ENCODE results near the gene CATSPERZ.

Gene CATSPERZ

DNA sequence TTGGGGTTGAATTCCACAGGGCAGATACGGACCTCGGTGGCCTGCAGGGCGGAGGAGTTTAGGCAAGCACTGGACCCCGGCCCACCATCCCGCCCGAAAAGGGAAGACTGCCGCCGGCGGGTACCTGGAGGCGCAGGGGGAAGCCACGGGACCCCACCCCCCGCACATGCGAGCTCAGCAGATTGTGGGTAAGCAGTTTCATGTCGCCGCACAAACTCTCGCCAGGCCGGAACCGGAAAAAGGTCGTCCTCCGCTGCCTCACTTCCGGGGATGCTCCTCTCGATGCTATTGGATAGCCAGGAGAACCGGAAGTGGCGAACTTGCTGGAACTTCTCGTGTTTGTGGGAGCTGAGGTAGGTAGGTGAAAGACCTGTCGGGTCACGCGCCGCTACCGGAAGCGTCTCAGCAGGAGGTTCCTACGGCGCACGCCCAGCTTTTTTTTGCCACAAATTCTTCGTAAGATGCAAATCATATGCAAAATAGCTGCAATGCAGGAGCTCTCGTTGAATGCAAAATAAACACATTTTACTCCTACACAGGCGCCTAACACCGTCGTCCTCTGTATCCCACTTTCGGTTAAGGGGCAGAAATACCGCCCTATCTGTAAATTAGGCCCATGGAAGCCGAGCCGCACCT lies 17.3 kb downstream of the CATSPERZ start, which contains the start of gene TRMT112:
TRMT112 (minus strand) TSS at position 235 of the 636 bp plus-strand sequence; CDS start at position 202, 33 bp downstream.
- TF ChIP-seq SPI1 (IDR thresholded peaks at IDR 0.05; ENCODE audit: borderline replicate concordance, low read depth) (peak; percentile 48; the same call in 1 of the 2 replicates), GABPA (IDR thresholded peaks at IDR 0.05; ENCODE audit: low read depth) (peak; percentile 97), POLR2AphosphoS5 (IDR thresholded peaks at IDR 0.05; ENCODE audit: low read depth) (peak; percentile 86)
- TF ChIP-seq, protein P1, sequence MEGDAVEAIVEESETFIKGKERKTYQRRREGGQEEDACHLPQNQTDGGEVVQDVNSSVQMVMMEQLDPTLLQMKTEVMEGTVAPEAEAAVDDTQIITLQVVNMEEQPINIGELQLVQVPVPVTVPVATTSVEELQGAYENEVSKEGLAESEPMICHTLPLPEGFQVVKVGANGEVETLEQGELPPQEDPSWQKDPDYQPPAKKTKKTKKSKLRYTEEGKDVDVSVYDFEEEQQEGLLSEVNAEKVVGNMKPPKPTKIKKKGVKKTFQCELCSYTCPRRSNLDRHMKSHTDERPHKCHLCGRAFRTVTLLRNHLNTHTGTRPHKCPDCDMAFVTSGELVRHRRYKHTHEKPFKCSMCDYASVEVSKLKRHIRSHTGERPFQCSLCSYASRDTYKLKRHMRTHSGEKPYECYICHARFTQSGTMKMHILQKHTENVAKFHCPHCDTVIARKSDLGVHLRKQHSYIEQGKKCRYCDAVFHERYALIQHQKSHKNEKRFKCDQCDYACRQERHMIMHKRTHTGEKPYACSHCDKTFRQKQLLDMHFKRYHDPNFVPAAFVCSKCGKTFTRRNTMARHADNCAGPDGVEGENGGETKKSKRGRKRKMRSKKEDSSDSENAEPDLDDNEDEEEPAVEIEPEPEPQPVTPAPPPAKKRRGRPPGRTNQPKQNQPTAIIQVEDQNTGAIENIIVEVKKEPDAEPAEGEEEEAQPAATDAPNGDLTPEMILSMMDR (IDR thresholded peaks at IDR 0.05; ENCODE audit: insufficient read depth, low read length), result no peak
- TF ChIP-seq, protein P2, sequence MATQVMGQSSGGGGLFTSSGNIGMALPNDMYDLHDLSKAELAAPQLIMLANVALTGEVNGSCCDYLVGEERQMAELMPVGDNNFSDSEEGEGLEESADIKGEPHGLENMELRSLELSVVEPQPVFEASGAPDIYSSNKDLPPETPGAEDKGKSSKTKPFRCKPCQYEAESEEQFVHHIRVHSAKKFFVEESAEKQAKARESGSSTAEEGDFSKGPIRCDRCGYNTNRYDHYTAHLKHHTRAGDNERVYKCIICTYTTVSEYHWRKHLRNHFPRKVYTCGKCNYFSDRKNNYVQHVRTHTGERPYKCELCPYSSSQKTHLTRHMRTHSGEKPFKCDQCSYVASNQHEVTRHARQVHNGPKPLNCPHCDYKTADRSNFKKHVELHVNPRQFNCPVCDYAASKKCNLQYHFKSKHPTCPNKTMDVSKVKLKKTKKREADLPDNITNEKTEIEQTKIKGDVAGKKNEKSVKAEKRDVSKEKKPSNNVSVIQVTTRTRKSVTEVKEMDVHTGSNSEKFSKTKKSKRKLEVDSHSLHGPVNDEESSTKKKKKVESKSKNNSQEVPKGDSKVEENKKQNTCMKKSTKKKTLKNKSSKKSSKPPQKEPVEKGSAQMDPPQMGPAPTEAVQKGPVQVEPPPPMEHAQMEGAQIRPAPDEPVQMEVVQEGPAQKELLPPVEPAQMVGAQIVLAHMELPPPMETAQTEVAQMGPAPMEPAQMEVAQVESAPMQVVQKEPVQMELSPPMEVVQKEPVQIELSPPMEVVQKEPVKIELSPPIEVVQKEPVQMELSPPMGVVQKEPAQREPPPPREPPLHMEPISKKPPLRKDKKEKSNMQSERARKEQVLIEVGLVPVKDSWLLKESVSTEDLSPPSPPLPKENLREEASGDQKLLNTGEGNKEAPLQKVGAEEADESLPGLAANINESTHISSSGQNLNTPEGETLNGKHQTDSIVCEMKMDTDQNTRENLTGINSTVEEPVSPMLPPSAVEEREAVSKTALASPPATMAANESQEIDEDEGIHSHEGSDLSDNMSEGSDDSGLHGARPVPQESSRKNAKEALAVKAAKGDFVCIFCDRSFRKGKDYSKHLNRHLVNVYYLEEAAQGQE (IDR thresholded peaks at IDR 0.05; ENCODE audit: insufficient replicate concordance, low read depth), result no peak
- Histone ChIP-seq H3K27me3 (ENCODE audit: insufficient read depth, poor library complexity, severe bottlenecking) (no peaks in the 10 kb centered on the region), H3K4me3 (replicated peaks; ENCODE audit: insufficient read depth, low read length) (peak within 1 kb of the TSS; percentile 92), H3K27ac (replicated peaks) (peak within 1 kb of the TSS; percentile 96)
- peak; percentile 96 to 100 for DNase-seq (ENCODE audit: low read depth in 1 of 2, low spot score in 1 of 2)

DNA sequence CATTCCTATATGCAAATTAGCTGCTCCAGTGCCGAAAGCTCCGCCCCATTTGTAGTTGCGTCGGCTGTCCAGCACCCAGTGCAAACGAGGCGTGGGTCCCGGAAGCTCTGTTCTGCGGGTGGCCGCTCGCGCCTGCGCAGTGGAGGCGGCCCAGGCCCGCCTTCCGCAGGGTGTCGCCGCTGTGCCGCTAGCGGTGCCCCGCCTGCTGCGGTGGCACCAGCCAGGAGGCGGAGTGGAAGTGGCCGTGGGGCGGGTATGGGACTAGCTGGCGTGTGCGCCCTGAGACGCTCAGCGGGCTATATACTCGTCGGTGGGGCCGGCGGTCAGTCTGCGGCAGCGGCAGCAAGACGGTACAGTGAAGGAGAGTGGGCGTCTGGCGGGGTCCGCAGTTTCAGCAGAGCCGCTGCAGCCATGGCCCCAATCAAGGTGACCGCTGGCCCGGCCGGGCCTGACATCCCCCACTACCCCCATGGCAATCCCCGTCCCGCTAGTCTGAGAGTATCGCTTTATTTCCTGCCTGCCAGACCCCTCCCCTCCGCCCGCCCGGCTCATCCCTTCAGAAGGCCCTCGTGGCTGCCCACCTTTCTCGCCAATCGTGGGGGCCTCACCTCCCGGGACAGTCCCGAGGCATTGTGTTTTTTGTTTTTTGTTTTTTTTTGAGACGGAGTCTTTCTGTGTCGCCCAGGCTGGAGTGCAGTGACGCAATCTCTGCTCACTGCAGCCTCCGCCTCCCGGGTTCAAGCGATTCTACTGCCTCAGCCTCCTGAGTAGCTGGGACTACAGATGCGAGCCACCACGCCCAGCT lies 18.0 kb downstream of the CATSPERZ start, which contains the start of gene PRDX5:
PRDX5 (plus strand) TSS at position 161 of the 805 bp plus-strand sequence; CDS start at position 256, 95 bp downstream.
- H3K27me3 ChIP-seq (ENCODE audit: insufficient read depth, poor library complexity, severe bottlenecking), result no peaks in the 10 kb centered on the region
- TF ChIP-seq, protein P2 (IDR thresholded peaks at IDR 0.05; ENCODE audit: insufficient replicate concordance, low read depth), result peak; percentile 22
- TF ChIP-seq, protein P1 (IDR thresholded peaks at IDR 0.05; ENCODE audit: insufficient read depth, low read length), result peak; percentile 29
- TF ChIP-seq GABPA (IDR thresholded peaks at IDR 0.05; ENCODE audit: low read depth) (no peak), SPI1 (IDR thresholded peaks at IDR 0.05; ENCODE audit: borderline replicate concordance, low read depth) (peak; percentile 49; the same call in 1 of the 2 replicates), POLR2AphosphoS5 (IDR thresholded peaks at IDR 0.05; ENCODE audit: low read depth) (peak; percentile 74)
- DNase-seq (ENCODE audit: low read depth in 1 of 2, low spot score in 1 of 2), result peak; percentile 97 to 98
- peak within 1 kb of the TSS; percentile 96 for H3K27ac ChIP-seq (replicated peaks)
- peak within 1 kb of the TSS; percentile 92 for H3K4me3 ChIP-seq (replicated peaks; ENCODE audit: insufficient read depth, low read length)

DNA sequence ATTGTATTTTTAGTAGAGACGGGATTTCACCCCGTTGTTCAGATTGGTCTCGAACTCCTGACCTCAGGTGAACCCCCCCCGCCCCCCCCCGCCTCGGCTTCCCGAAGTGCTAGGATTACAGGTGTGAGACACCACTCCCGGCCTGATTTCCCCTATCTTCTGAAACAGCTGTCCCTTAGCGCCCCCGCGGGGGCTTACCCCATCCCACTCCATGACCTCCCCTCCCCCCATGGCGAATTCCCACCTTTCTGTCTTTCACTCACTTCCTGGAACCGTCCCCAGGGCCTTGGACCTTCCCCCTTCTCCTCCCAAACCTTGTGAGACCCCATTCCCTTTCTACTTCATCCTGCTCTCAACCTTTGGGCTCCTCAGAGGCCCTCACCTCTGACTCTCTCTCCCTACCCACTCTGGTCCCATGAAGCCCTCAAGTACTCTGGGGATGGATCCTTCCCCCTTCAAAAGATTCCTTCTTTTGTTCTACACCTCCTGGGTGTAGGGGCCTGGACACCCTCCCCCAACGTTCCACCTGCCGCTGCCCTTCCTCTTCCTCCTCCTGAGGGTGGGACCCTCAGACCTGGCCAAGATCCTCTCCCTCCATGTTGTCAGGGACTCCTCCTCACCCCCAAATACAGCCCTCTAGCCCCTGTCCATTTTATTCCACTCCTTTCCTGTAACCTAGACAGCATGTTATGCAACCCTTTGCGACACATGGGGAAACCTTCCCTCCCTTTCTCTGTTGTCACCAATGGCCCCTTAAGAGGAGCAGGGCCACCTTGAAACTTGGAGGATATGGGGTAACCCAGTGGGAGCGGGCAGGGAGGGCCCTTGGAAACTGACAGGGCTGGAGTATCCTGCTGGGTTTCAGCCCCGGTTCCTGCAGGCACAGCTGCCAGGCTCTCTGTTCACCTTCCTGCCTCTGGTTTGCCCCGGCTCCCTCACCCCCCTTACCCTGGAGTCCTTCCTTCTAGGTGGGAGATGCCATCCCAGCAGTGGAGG lies 18.9 kb downstream of the CATSPERZ start:
- H3K27me3 ChIP-seq (ENCODE audit: insufficient read depth, poor library complexity, severe bottlenecking), result no peaks in the 10 kb centered on the region
- no peak for TF ChIP-seq SPI1 (IDR thresholded peaks at IDR 0.05; ENCODE audit: borderline replicate concordance, low read depth)
- TF ChIP-seq, protein P2 (IDR thresholded peaks at IDR 0.05; ENCODE audit: insufficient replicate concordance, low read depth), result no peak
- peak; percentile 59; the same call in 1 of the 2 replicates for TF ChIP-seq POLR2AphosphoS5 (IDR thresholded peaks at IDR 0.05; ENCODE audit: low read depth)
- TF ChIP-seq, protein P1 (IDR thresholded peaks at IDR 0.05; ENCODE audit: insufficient read depth, low read length), result no peak
- TF ChIP-seq GABPA (IDR thresholded peaks at IDR 0.05; ENCODE audit: low read depth), result no peak
- H3K4me3 ChIP-seq (replicated peaks; ENCODE audit: insufficient read depth, low read length), result peak overlapping the region; percentile 92
- peak overlapping the region; percentile 96 for H3K27ac ChIP-seq (replicated peaks)
- DNase-seq (ENCODE audit: low read depth in 1 of 2, low spot score in 1 of 2), result peak; percentile 84 to 86

All from HL-60 (cell line).